SK-N-DZ (cell line): Measurements from ENCODE around the gene COL5A1.

ENCODE experiments used
- DNase-seq: peaks from one replicate; pipeline ENCODE4 v3.0.0-alpha.2; 2015; ENCODE audit warnings: low spot score
- small RNA-seq, 2 experiments: library from RNA; depleted of rRNA; stranded (forward); fragments of <200 nt; gene quantifications; one replicate each; pipeline ENCODE3, GENCODE V24; 2014

The COL5A1 gene

DNA sequence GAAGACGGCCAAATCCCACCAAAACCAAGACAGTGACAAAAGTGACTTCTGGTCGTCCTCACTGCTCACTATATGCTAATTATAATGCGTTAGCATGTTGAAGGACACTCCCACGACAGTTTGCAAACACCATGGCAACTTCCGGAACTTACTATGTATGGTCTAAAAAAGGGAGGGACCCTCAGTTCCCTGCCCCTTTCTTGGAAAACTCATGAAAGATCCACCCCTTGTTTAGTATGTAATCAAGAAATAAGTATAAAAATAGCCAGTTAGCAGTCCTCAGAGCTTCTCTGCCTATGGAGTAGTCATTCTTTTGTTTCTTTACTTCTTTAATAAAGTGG lies 248.5 kb downstream of the COL5A1 start:
- DNase-seq, result no peak

DNA sequence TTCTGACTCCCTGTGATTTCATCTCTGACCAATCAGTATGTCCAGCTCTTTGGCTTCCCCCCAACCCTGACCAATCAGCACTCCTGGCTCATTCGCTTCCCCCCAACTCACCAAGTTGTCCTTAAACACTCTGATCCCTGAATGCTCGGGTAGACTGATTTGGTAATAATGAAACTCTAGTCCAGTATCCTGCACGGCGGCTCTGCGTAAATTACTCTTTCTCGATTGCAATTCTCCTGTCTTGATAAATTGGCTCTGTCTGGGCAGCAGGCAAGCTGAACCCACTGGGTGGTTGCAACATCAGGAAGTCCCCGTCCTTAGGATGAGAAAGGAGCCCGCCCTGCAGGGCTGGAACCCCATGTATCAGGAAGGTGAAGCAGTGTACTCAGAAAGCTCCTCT lies 249.4 kb downstream of the COL5A1 start:
- no peak for DNase-seq

DNA sequence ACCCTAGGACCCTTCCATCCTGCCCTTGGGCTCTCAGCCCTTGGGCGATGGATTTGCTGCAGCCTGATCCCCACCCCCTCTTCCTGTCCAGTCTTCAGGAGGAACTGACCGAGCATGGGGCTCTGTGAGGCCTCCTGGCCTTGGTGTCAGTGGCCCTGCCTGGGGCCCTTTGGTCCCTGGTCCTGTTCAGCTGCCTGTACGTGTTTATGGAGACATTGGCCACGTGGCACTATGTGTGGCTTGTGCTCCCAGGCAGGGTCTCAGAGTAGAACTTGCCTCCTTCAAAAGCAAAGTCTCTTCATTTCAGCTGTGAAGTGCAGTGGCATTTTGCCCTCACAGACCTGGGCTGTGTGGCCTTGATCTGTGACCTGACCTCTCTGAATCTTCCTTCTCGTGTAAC lies 250.1 kb downstream of the COL5A1 start:
- DNase-seq, result no peak

DNA sequence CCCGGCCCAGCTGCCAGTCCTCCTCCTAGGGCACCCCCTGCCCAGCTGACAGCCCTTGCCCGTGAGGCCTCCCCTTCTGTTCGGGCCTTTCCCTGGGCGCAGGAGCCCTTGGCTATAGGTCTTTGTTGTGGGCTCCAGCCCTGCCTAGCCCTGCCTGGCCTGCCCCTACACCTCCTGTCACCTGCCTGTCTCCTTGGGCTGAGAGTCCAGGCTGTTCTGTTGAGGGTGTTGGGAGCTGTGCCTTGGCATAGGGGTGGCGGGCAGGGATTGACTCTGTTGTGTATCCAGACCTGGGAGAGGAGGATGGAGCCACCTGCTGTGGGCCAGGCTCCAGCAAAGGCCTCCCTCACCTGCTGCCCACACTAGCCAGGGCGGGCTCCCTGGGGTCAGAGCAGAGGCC lies 250.6 kb downstream of the COL5A1 start:
- no peak for DNase-seq

DNA sequence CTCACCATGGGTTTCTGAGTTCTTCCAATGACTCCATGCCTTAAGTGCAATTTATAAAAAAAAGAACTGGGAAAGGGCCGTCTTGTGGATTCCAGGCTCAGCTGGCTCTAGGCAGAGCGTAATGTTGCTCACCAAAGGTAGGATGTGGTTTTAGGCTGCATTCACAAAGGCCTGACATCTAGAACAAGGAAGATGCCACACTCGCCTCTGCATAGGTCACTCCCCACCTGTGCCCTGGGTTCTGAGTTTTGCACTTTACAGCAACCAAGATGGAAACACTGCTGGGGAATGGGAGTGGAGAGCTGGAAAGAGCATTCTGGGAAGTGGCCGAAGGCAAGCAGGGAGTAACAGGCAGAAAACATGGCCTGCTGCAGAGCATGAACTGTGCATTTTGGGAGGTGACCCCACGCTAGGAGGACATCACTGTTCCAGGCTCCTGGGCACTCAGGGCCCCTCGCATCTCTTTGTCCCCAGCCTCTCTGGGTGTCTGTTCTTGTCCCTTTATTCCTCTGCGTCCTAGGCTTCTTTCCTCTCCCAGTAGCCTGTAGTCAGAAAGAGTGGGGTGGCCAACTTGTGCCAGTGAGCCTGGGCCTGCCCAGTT lies 251.3 kb downstream of the COL5A1 start:
- no peak for DNase-seq

Small RNA genes within 50 kb of the gene (small RNA-seq; reads per million reads assigned to genes)
- gene AL603650.1 (0 reads per million in 2 experiments), gene MIR3689A (0 reads per million in 2 experiments), gene MIR3689B (0 reads per million in 2 experiments), gene MIR3689C (0 reads per million in 2 experiments), gene MIR3689D1 (0 reads per million in 2 experiments), gene MIR3689D2 (0 reads per million in 2 experiments), gene MIR3689E (0 reads per million in 2 experiments), gene MIR3689F (0 reads per million in 2 experiments)
